Measurements from ENCODE around the gene ASH1L.
"Not testable (repeated sequence)": the region's sequence is repeated elsewhere in the genome, so short reads cannot be mapped to it uniquely, and the experiment has no call there.

- TF ChIP-seq EP300 (IDR thresholded peaks at IDR 0.05); POLR2A (IDR thresholded peaks at IDR 0.05; ENCODE audit: low read depth): not testable (repeated sequence)
These were observed 21.2 kb upstream of the ASH1L start for GRCh38 chr1:155583846-155584245.
